Measurements from ENCODE around the gene GREM2. TPM values are rescaled to one million over a fixed set of nuclear protein-coding genes. Genes with fewer than 3 reads are reported as not detected.

Gene GREM2
- total and polyA plus RNA-seq, 2 donors (not counting 3 experiments of a cell fraction or from before 2014, with no cell fraction given), result not detected

DNA sequence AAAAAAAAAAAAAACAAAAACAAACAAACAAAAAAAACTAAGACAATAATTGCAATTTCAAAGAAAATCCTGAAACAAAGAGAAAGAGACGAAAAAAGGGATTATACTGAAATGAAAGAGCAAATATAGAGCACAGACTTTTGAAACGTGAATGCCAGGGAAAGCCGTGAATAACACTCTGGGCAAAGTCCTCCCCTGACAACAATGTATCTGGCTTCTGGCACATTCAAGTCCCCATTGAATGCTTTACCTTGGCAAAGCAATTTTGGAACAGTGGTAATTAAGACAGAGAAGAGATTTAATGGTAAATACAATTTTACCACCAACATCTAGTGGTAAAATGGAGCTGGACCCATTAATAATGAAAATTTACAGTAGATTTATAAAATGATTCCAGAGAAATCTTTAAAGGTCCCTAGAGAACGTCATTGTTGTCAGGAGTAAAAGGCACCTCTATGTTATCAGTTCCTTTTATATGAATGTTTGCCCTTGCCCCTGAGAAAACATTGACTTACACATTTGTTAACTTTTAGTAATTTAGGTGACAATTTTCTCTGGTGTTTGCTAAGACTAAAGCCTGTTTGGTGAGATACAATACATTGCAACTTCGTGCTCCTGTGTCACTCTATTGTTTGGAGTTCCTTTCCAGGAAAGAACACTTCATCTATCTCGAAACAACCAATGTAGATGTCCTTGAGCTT lies 89.7 kb downstream of the GREM2 start:
- Histone ChIP-seq H3K9ac (replicated peaks; ENCODE audit: extremely low read depth, insufficient read depth, low read length) (no peak overlapping the region), H2AFZ (ENCODE audit: low read depth, low read length) (no peak overlapping the region), H3K4me3 (replicated peaks in 1 of 3; ENCODE audit: insufficient read depth in 1 of 3, low read depth in 1 of 3, low read length in 3 of 3) (no peak overlapping the region), H3K27me3 (ENCODE audit: control insufficient read depth in 2 of 2, insufficient read depth in 2 of 2, low read length in 2 of 2) (no peaks in the 10 kb centered on the region), H3K9me3 (replicated peaks; ENCODE audit: control insufficient read depth, insufficient read depth, low read length) (peaks cover 9% of the 10 kb centered on the region), H3K36me3 (ENCODE audit: control insufficient read depth in 2 of 2, extremely low read depth in 1 of 2, insufficient read depth in 2 of 2, low read length in 2 of 2) (no peaks in the 10 kb centered on the region), H3K4me2 (ENCODE audit: insufficient read depth, low read length) (no peak overlapping the region), H4K20me1 (replicated peaks; ENCODE audit: control insufficient read depth, extremely low read depth, insufficient read depth, low read length) (no peaks in the 10 kb centered on the region), H3K79me2 (ENCODE audit: control insufficient read depth, insufficient read depth, low read length) (no peaks in the 10 kb centered on the region), H3K4me1 (ENCODE audit: control insufficient read depth, extremely low read depth, insufficient read depth, low read length) (no peaks in the 10 kb centered on the region), H3K9me1 (replicated peaks; ENCODE audit: control insufficient read depth, extremely low read depth, insufficient read depth, low read length) (no peaks in the 10 kb centered on the region), H3K27ac (ENCODE audit: insufficient read depth, low read depth, low read length) (no peak overlapping the region)
- DNase-seq (ENCODE audit: low read depth, low spot score), result no peak
- ChIA-PET CTCF (interaction anchor here (1.4 kb wide), 1 partner anchor 10 kb away, joined by 3 read pairs; no protein-coding TSS in a partner anchor), POLR2A (no interaction called here)
- no TSS peak for BruUV-seq (replicated peaks)
- dilution Hi-C loops (cut with MboI; ENCODE audit: extremely low pct_ligation_motif_present, low sequenced_read_pairs) (no loop called here), intact Hi-C loops (cut with micrococcal nuclease) (no loop called here)
- TF ChIP-seq EZH2 (IDR thresholded peaks at IDR 0.05; ENCODE audit: borderline replicate concordance, low read depth, low read length, severe bottlenecking), result no peak
- TF ChIP-seq POLR2A (IDR thresholded peaks at IDR 0.05; ENCODE audit: low read depth, low read length), result no peak
- no peak for TF ChIP-seq GATA2 (IDR thresholded peaks at IDR 0.05; ENCODE audit: insufficient read depth, insufficient read length, low read depth, low read length)
- TF ChIP-seq JUN (IDR thresholded peaks at IDR 0.05; ENCODE audit: borderline replicate concordance, insufficient read depth, insufficient read length, low read depth), result no peak
- TF ChIP-seq FOS (IDR thresholded peaks at IDR 0.05; ENCODE audit: borderline replicate concordance, insufficient read depth, low read length), result no peak
- TF ChIP-seq MYC (IDR thresholded peaks at IDR 0.05; ENCODE audit: low read depth, low read length), result no peak
- TF ChIP-seq MAX (IDR thresholded peaks at IDR 0.05; ENCODE audit: insufficient read depth, insufficient read length), result no peak
- TF ChIP-seq POLR2AphosphoS5 (IDR thresholded peaks at IDR 0.05; ENCODE audit: insufficient read depth, low read depth, low read length), result no peak
- TF ChIP-seq CTCF (IDR thresholded peaks at IDR 0.05; ENCODE audit: extremely low read depth in 1 of 2, insufficient read depth in 1 of 2, low read depth in 1 of 2, low read length in 2 of 2), result no peak
- FAIRE-seq, result no peak
